GM19452 (cell line): ENCODE data around the gene GSTT2.
"Not testable (repeated sequence)": the region's sequence is repeated elsewhere in the genome, so short reads cannot be mapped to it uniquely, and the experiment has no call there.

Experiments
- ATAC-seq: cut with Tn5 transposase; IDR thresholded peaks from one replicate; pipeline ENCODE4 v1.9.1; 2021; ENCODE audit not compliant: unreplicated experiment

Gene GSTT2

DNA sequence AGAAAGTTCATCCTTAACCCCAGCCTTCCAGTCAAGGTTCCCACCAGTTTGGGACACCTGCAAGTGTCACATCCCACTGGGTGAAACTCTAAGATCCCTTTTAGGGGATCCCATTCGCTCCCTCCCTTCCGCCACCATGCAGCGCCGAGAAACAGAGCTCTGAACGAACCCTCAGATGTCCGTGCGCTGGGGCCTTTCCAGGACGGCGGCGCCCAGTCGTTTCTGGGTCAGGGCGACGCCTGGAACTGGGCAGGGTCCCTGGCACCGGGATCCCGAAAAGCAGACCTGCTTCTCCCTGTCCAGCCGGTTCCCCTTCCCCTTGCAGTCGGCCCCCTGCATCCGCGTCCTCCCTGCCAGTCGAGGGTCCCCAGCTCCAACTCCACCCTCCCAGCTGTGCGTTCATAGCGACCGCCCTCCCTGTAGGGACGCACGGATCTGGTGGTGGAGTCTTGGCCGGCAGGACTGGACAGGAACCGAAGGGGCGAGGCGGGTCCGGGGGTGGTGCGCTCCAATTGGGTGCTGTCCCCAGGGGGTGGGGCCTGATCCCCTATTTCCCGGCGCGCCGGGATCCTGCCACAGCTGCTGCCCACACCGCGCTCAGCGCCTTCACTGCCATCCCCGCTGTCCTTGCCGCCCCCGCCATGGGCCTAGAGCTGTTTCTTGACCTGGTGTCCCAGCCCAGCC is at the start of gene GSTT2:
GSTT2 (plus strand) TSS at position 578 of the 684 bp plus-strand sequence.
- not testable (repeated sequence) for ATAC-seq

DNA sequence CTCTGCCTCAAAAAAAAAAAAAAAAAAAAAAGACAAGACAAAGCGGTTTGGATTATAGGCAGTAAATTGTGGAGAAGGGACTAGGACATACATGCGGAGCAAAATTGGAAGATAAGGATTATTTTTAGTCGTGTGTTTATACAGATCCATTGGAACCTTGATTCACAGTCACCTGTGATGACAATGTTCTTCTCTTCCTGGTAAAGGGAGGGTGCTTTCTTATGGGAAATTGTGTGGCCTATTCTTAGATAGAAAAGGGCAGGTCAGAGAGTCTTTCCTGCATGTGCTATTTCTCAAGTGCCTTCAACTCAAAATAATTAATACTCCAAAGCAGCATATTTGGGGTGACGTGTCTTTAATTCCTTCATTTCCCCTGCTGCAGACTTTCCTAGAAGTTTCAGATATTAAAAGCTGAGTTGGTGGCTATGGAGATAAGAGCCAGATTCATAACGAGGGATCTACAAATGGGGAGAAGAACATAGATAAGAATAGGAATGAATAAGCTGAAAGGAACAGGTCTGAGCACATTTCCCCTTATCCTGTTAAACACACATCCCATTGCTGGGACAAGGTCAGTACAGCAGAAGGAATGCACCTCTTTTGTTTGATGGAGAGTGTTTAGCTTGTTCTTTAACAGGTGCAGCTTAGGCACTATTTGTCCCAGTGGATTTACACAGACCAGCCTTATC is 41.5 kb upstream of the GSTT2 start:
- no peak for ATAC-seq

GRCh38 chr22:23939017-23939357 is 40.9 kb upstream of the GSTT2 start:
- no peak for ATAC-seq

DNA sequence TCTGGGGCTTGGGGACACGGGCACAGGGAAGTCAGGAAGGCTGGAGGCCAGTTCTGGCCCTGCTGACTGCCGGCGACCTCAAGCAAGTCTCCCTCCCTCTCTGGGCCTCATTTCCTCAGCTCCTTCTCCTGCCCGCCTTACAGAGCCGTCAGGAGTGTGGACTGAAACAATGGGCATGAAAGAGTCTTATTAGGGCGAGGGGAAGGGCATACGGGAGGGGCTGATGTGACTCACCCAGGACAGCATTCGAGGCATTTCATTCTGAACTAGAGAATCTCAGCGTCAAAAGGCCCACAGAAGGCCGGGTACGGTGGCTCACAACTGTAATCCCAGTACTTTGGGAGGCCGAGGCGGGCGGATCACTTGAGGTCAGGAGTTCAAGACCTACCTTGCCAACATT is 39.8 kb upstream of the GSTT2 start:
- not testable (repeated sequence) for ATAC-seq

- not testable (repeated sequence) for ATAC-seq
Observed at GRCh38 chr22:23947391-23947790, 32.5 kb upstream of the GSTT2 start.

DNA sequence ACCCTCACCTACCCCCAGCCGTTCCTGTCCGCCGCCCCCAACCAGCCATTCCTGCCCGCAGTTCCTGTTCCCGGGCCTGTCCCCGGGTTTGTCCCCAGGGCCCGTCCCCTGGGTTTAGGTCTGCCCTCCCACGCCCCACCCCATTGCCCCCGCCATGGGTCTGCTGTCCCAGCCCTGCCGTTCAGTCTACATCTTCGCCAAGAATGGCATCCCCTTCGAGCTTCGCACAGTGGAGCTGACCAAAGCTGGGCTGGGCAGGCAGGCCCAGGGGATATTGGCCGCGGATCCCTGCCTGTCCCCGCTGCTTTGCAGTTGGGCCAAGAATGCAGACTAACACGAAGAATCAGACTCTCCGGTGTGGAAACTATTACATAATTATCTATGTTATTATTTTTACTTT is 30.2 kb upstream of the GSTT2 start:
- ATAC-seq, result not testable (repeated sequence)

DNA sequence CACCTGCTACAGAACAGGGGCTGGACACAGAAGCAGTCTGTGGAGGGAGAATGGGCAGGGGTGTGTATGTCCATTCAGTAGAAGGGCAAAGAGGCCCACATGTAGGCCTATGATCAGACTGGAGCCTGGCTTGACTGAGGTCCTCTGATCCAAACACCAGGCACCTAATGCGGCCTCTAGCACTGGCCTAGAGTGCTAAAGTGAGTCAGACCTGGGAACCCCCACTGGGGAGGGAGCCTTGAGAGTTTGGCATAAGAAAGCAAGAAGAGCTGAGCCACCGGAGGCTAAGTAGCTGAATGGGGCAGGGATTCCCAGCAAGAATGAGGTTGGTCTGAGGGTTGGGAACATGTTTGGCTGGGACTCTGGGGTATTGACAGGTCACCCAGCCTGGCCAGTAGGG is 28.6 kb upstream of the GSTT2 start:
- ATAC-seq, result not testable (repeated sequence)

GRCh38 chr22:23952794-23953405 is 27.0 kb upstream of the GSTT2 start:
- not testable (repeated sequence) for ATAC-seq

- not testable (repeated sequence) for ATAC-seq
Observed at GRCh38 chr22:23953485-23953884, 26.4 kb upstream of the GSTT2 start.

- not testable (repeated sequence) for ATAC-seq
Observed at GRCh38 chr22:23954193-23954990, 25.5 kb upstream of the GSTT2 start.

DNA sequence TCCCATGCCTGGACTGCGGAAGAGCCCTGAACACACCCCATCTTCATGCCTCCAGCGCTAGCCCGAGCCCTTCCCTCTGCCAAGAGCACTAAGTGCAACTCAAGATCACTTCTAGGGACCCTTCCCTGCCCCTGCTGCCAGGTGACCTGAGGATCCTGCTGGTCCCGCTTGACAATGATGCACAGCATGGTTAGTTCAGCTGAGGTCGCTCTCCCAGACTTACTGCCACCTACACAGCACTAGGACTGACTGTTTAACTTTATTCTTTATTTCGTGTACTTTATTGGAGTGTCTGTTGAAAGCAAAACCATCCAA is 25.0 kb upstream of the GSTT2 start:
- ATAC-seq, result not testable (repeated sequence)

- ATAC-seq, result not testable (repeated sequence)
Observed at GRCh38 chr22:23955886-23956285, 24.0 kb upstream of the GSTT2 start.

DNA sequence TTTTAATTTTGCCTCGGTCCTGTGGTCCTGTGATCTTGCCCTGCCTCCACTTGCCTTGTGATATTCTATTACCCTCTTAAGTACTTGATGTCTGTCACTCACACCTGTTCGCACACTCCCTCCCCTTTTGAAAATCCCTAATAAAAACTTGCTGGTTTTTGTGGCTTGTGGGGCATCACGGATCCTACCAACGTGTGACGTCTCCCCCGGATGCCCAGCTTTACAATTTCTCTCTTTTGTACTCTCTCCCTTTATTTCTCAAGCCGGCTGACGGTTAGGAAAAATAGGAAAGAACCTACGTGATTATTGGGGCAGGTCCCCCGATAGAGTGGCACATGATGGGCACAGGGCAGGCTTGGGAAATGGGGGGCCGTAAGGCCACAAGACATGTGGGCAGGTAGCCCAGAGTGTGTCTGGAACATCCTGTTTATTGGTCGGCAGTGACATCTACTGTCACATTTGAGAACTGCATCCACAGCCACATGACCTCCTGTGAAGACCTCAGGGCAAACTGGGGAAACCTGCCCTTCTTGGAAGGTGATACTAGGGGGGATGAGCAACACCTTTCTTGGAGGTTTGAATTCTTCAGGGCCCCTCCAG is 23.5 kb upstream of the GSTT2 start:
- not testable (repeated sequence) for ATAC-seq

DNA sequence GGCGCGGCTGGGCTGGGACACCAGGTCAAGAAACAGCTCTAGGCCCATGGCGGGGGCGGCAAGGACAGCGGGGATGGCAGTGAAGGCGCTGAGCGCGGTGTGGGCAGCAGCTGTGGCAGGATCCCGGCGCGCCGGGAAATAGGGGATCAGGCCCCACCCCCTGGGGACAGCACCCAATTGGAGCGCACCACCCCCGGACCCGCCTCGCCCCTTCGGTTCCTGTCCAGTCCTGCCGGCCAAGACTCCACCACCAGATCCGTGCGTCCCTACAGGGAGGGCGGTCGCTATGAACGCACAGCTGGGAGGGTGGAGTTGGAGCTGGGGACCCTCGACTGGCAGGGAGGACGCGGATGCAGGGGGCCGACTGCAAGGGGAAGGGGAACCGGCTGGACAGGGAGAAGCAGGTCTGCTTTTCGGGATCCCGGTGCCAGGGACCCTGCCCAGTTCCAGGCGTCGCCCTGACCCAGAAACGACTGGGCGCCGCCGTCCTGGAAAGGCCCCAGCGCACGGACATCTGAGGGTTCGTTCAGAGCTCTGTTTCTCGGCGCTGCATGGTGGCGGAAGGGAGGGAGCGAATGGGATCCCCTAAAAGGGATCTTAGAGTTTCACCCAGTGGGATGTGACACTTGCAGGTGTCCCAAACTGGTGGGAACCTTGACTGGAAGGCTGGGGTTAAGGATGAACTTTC is 18.7 kb upstream of the GSTT2 start, which contains the start of gene GSTT2B:
GSTT2B (minus strand) TSS at position 112 of the 688 bp plus-strand sequence; CDS start at position 48, 64 bp downstream.
- ATAC-seq, result not testable (repeated sequence)

GRCh38 chr22:23966094-23966493 is 13.8 kb upstream of the GSTT2 start:
- ATAC-seq, result peak; percentile 34

DNA sequence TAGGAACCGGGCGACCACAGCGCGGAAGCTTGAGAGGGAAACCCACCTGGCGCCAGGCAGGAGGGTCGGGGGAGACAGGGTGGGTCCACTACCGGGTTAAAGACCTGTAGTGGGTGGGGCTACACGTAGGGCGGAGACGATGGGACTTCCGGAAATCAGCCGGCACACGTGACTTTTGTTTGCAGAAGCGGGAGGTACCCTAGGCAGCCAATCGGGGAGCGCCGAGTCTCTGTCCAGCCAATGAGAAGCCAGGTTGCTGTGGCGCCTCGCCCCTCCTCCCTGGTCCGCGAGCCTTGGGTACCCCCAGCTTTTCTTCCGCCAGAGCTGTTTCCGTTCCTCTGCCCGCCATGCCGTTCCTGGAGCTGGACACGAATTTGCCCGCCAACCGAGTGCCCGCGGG is 13.4 kb upstream of the GSTT2 start, which contains the start of gene DDTL:
DDTL (plus strand) TSS at position 321 of the 400 bp plus-strand sequence; CDS start at position 348, 27 bp downstream.
- ATAC-seq, result peak; percentile 92

- ATAC-seq, result no peak
Observed at GRCh38 chr22:23969071-23969470, 10.9 kb upstream of the GSTT2 start.

- no peak for ATAC-seq
Observed at GRCh38 chr22:23970201-23970641, 9.7 kb upstream of the GSTT2 start.

GRCh38 chr22:23970816-23971486 is 9.0 kb upstream of the GSTT2 start:
- no peak for ATAC-seq

DNA sequence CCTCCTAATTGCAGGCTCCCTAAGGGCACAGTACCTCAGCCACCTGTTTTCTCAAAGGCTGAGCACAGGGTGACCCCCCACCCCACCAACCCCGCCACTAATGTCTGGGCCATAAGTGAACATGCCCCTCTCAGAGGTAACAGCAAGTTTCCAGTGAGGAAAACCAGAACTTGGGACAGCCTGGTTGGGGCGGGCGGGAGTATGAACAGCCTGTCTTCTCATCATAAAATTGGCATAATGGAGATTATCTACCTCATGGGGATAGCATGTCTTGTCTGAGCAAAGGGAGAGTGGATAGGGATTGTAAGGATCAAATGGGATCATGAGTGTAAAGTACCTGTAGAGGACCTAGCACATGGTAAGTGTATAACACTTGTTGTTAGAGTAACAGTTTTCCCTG is 8.0 kb upstream of the GSTT2 start:
- ATAC-seq, result not testable (repeated sequence)
